Measurements from ENCODE around the gene LRRFIP1. TPM values are rescaled to one million over a fixed set of nuclear protein-coding genes. Genes with fewer than 3 reads are reported as not detected.
"Not testable (repeated sequence)": the region's sequence is repeated elsewhere in the genome, so short reads cannot be mapped to it uniquely, and the experiment has no call there.

The LRRFIP1 gene
- total RNA-seq, 4 donors from 2014 or later = 142 to 213 (median 191) TPM

DNA sequence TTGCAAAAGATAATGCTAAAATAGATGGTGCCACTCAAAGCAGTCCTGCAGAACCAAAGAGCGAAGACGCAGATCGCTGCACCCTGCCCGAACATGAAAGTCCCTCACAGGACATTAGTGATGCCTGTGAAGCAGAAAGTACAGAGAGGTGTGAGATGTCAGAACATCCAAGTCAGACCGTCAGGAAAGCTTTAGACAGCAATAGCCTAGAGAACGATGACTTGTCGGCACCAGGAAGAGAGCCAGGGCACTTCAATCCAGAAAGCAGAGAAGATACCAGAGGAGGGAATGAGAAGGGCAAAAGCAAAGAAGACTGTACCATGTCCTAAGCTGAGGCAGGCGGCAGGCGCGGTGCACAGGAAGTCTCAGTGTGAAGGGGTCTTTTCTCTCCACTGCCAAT, 136.4 kb downstream of the LRRFIP1 start:
- peaks cover 10 to 32% (median 14%) of the 10 kb centered on the region in 4 donors for H3K4me1 ChIP-seq
- no peak overlapping the region for H3K27ac ChIP-seq (replicated peaks in 1 of 4)
- TF ChIP-seq, protein P1, sequence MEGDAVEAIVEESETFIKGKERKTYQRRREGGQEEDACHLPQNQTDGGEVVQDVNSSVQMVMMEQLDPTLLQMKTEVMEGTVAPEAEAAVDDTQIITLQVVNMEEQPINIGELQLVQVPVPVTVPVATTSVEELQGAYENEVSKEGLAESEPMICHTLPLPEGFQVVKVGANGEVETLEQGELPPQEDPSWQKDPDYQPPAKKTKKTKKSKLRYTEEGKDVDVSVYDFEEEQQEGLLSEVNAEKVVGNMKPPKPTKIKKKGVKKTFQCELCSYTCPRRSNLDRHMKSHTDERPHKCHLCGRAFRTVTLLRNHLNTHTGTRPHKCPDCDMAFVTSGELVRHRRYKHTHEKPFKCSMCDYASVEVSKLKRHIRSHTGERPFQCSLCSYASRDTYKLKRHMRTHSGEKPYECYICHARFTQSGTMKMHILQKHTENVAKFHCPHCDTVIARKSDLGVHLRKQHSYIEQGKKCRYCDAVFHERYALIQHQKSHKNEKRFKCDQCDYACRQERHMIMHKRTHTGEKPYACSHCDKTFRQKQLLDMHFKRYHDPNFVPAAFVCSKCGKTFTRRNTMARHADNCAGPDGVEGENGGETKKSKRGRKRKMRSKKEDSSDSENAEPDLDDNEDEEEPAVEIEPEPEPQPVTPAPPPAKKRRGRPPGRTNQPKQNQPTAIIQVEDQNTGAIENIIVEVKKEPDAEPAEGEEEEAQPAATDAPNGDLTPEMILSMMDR (IDR thresholded peaks at IDR 0.05) = no peak
- no peak for TF ChIP-seq POLR2AphosphoS5 (IDR thresholded peaks at IDR 0.05)
- no peak for TF ChIP-seq POLR2A (IDR thresholded peaks at IDR 0.05; ENCODE audit: low read depth)
- no peak for TF ChIP-seq EP300 (IDR thresholded peaks at IDR 0.05)
- WGBS = 97% methylated on average over 10 of the region's 10 CpGs
- H3K27me3 ChIP-seq = no peaks in the 10 kb centered on the region
- intact Hi-C loops (cut with DNase I) = no loop called here
- no peak for DNase-seq (ENCODE audit: extremely low spot score)
- no peak overlapping the region for H3K4me3 ChIP-seq
- H3K36me3 ChIP-seq = peaks cover 43 to 76% (median 56%) of the 10 kb centered on the region in 4 donors
- no peaks in the 10 kb centered on the region for H3K9me3 ChIP-seq

DNA sequence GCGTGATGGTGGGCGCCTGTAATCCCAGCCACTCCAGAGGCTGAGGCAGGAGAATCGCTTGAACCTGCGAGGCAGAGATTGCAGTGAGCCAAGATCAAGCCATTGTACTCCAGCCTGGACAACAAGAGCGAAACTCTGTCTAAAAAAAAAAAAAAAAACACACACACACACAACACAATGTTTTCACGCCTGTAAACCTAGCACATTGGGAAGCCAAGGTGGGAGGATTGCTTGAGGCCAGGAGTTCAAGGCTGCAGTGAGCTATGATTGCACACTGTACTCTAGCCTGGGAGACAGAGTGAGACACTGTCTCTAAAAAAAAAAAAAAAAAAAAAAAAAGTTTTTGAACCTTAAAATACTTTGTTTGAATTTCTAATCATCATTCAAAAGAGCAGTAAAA, 137.7 kb downstream of the LRRFIP1 start:
- H3K9me3 ChIP-seq; H3K27ac ChIP-seq (replicated peaks in 1 of 4); intact Hi-C loops (cut with DNase I); H3K4me3 ChIP-seq; H3K27me3 ChIP-seq; DNase-seq (ENCODE audit: extremely low spot score): not testable (repeated sequence)
- WGBS = 96% methylated on average over 6 of the region's 6 CpGs
- Histone ChIP-seq H3K4me1 (peaks cover 10 to 32% (median 14%) of the 10 kb centered on the region in 4 donors), H3K36me3 (peaks cover 43 to 74% (median 51%) of the 10 kb centered on the region in 4 donors)

DNA sequence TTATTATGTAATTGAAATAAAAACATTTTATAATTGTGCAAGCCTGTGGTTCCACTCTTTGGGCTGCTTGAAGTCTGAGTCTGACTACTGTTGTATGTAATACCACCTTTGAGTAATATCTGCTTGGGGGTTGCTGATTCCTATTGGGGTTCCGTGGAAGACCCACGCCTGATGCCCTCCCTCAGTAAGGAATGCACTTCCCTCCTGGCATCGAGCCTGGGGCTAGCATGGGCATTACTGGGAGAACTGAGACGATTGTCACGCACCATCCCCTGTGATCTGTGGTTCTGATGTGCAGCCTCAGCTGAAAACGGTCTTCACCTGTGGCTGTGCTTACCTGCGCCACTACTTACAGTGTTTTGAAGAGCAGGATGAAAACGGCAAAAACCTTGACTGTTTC, 138.5 kb downstream of the LRRFIP1 start:
- peaks cover 10 to 27% (median 12%) of the 10 kb centered on the region in 4 donors for H3K4me1 ChIP-seq
- no peaks in the 10 kb centered on the region for H3K27me3 ChIP-seq
- TF ChIP-seq POLR2A (IDR thresholded peaks at IDR 0.05; ENCODE audit: low read depth) (no peak), EP300 (IDR thresholded peaks at IDR 0.05) (no peak), POLR2AphosphoS5 (IDR thresholded peaks at IDR 0.05) (no peak)
- TF ChIP-seq, protein P1 (IDR thresholded peaks at IDR 0.05) = no peak
- DNase-seq (ENCODE audit: extremely low spot score) = no peak
- H3K27ac ChIP-seq (replicated peaks in 1 of 4) = peak overlapping the region in 2 of 4 donors; percentile 5 to 37
- 59% methylated on average over 8 of the region's 8 CpGs for WGBS
- H3K36me3 ChIP-seq = peaks cover 43 to 74% (median 51%) of the 10 kb centered on the region in 4 donors
- no peaks in the 10 kb centered on the region for H3K9me3 ChIP-seq
- no peak overlapping the region for H3K4me3 ChIP-seq
- intact Hi-C loops (cut with DNase I) = no loop called here

DNA sequence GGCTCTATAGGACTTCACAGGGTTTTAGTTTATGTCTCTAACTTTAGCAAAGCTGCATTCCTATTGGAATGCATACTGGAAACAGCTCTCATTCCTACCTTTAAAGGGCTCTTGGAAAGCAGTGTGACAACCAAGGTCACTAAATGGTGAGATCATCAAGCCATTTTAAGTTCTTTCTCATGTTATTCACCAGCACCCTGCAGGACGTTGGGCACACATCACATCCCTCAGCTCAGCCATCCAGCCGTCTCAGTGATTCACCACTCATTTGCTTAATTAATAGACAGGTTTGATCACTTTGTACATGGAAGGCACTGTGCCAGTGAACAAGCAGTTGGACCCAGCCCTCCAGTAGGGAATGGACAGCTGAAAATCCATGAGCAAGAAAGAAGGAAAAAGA, 139.0 kb downstream of the LRRFIP1 start:
- WGBS = 30% methylated on average over 2 of the region's 2 CpGs
- Histone ChIP-seq H3K4me3 (no peak overlapping the region), H3K9me3 (no peaks in the 10 kb centered on the region), H3K27me3 (no peaks in the 10 kb centered on the region), H3K27ac (replicated peaks in 1 of 4) (peak overlapping the region in 2 of 4 donors; percentile 5 to 37), H3K4me1 (peaks cover 9 to 22% (median 11%) of the 10 kb centered on the region in 4 donors), H3K36me3 (peaks cover 41 to 74% (median 50%) of the 10 kb centered on the region in 4 donors)
- intact Hi-C loops (cut with DNase I) = no loop called here
- no peak for TF ChIP-seq EP300 (IDR thresholded peaks at IDR 0.05)
- TF ChIP-seq, protein P1 (IDR thresholded peaks at IDR 0.05) = no peak
- TF ChIP-seq POLR2AphosphoS5 (IDR thresholded peaks at IDR 0.05) = no peak
- TF ChIP-seq POLR2A (IDR thresholded peaks at IDR 0.05; ENCODE audit: low read depth) = no peak
- DNase-seq (ENCODE audit: extremely low spot score) = no peak

DNA sequence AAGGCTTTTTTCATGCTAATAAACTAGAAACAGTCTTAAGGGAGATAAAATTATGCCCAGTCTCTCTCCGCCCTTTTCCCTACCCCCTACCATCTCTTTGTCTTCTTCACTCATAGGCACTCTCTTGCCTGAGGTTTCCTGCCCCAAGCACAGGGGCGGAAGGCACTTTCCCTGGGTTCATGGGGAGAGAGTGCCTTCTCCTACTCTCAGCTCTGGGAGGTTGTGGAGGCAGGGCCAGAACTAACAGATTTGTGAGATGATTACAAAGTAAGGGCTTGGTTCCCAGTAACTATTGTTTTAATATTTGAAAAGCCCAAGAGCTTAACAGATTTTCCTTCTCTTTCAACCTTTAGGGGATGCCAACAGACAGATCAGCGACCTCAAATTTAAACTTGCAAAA, 145.1 kb downstream of the LRRFIP1 start:
- DNase-seq (ENCODE audit: extremely low spot score) = peak; percentile 34
- Histone ChIP-seq H3K4me1 (peaks cover 0 to 8% (median 2%) of the 10 kb centered on the region in 4 donors), H3K4me3 (no peak overlapping the region), H3K27ac (replicated peaks in 1 of 4) (peak overlapping the region in 3 of 4 donors; percentile 0 to 12 (median 3)), H3K27me3 (no peaks in the 10 kb centered on the region), H3K36me3 (peaks cover 29 to 81% (median 67%) of the 10 kb centered on the region in 4 donors), H3K9me3 (no peaks in the 10 kb centered on the region)
- WGBS = 79% methylated on average over 3 of the region's 3 CpGs
- intact Hi-C loops (cut with DNase I) = no loop called here
- no peak for TF ChIP-seq POLR2AphosphoS5 (IDR thresholded peaks at IDR 0.05)
- TF ChIP-seq, protein P1 (IDR thresholded peaks at IDR 0.05) = no peak
- no peak for TF ChIP-seq EP300 (IDR thresholded peaks at IDR 0.05)
- no peak for TF ChIP-seq POLR2A (IDR thresholded peaks at IDR 0.05; ENCODE audit: low read depth)

Data from esophagus muscularis mucosa (tissue), 4 donors.